Activated T-helper 2 cell treated with anti-CD3 and anti-CD28 coated beads, Interferon-gamma antibody, Interleukin-2, Interleukin-4, amounts not matched to agents 10 μg/mL and 5 μg/mL and 100 μg/mL, durations not matched to agents 14 hours and 24 hours and 36 hours (primary cell): ENCODE results near the gene ARL3. TPM values are rescaled to one million over a fixed set of nuclear protein-coding genes. Genes with fewer than 3 reads are reported as not detected.
"Not testable (repeated sequence)": the region's sequence is repeated elsewhere in the genome, so short reads cannot be mapped to it uniquely, and the experiment has no call there.

Experiments used
- DNase-seq: peaks from one replicate; pipeline ENCODE4 v3.0.0; 2021; ENCODE audit warnings: low spot score
- H3K27ac Mint-ChIP-seq: one replicate; pipeline ENCODE4 v1.8.0; 2021; ENCODE audit warnings: mixed read lengths
- H3K27me3 Mint-ChIP-seq: one replicate; pipeline ENCODE4 v1.8.0; 2021; ENCODE audit warnings: low read depth, mixed read lengths
- H3K36me3 Mint-ChIP-seq: one replicate; pipeline ENCODE4 v1.8.0; 2021; ENCODE audit warnings: low read depth, mixed read lengths
- H3K4me1 Mint-ChIP-seq: one replicate; pipeline ENCODE4 v1.8.0; 2021; ENCODE audit warnings: low read depth, mixed read lengths
- H3K4me3 Mint-ChIP-seq: one replicate; pipeline ENCODE4 v1.8.0; 2021; ENCODE audit warnings: low read depth, mild to moderate bottlenecking, moderate library complexity, mixed read lengths
- H3K9me3 Mint-ChIP-seq: one replicate; pipeline ENCODE4 v1.8.0; 2021; ENCODE audit warnings: mixed read lengths
- intact Hi-C: fragments of 100-400 bp; cut with micrococcal nuclease; formaldehyde crosslinking; loops from one replicate; pipeline ENCODE4 v1.15.1; 2023
- total RNA-seq: library from RNA; stranded (reverse); gene quantifications from 2 replicates; pipeline ENCODE4 v1.2.3, GENCODE V29; 2022

ARL3 gene
- total RNA-seq, 1 donor from 2014 or later = 12.2 TPM

DNA sequence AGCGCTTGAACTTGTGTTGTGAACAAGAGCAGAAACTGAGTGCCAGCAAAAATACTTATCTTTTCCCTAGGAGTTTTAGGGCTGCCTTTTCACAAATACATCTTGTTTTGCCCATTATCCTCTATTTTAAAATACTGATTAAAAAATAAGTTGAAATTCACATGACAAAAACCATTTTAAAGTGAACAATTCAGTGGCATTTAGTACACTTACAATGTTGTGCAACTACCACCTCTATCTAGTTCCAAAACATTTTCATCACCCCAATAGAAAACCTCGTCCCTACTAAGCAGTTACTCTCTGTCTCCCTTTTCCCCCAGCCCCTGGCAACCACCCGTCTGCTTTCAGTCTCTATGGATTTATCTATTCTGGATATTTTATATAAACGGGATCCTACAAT lies 31.0 kb upstream of the ARL3 start:
- intact Hi-C loops = no loop called here
- Mint-ChIP-seq H3K4me3 (peak overlapping the region; percentile 89), H3K36me3 (peaks cover 9% of the 10 kb centered on the region)

DNA sequence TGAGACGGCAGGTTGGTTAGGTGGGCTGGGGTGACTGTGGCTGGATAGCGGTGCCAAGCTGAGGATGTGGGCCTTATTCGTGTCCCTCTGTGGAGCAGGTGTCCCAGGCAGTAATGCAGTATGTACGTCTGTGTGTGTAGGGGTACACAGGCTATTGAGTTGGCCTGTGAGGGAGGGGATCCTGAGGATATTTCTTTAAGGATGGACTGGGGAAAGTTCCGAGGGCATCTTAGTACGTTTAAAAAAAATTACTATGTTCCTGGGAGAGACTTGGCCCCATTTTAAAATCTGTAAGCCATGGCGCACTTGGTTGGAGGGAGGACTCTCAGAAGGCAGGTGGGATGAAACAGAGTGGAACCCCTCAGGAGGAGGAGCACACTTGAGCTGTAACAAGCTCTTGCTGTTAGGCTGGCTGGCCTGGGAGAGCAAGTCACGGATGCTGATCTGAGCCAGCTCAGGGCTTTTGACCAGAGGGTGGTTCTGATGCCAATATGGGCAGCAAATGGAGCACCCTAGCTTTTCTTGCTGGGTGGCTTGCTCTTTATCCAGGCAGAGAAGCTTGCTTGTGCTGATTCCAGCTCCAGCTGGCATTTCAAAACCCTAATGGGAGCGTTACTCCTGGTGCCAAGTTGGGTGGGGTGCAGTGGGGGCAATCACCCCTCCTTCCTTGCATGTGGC lies 30.3 kb upstream of the ARL3 start:
- peak overlapping the region; percentile 88 for H3K27ac Mint-ChIP-seq
- intact Hi-C loops = no loop called here
- DNase-seq = peak; percentile 12
- peaks cover 5% of the 10 kb centered on the region for H3K9me3 Mint-ChIP-seq
- peak overlapping the region; percentile 89 for H3K4me3 Mint-ChIP-seq
- peaks cover 9% of the 10 kb centered on the region for H3K36me3 Mint-ChIP-seq
- no peaks in the 10 kb centered on the region for H3K27me3 Mint-ChIP-seq
- H3K4me1 Mint-ChIP-seq = peaks cover 38% of the 10 kb centered on the region

More for the DNA sequence above, 31.0 kb upstream of the ARL3 start:
- no peak overlapping the region for H3K27ac Mint-ChIP-seq
- no peaks in the 10 kb centered on the region for H3K27me3 Mint-ChIP-seq
- peaks cover 38% of the 10 kb centered on the region for H3K4me1 Mint-ChIP-seq
- peaks cover 5% of the 10 kb centered on the region for H3K9me3 Mint-ChIP-seq
- DNase-seq = no peak

DNA sequence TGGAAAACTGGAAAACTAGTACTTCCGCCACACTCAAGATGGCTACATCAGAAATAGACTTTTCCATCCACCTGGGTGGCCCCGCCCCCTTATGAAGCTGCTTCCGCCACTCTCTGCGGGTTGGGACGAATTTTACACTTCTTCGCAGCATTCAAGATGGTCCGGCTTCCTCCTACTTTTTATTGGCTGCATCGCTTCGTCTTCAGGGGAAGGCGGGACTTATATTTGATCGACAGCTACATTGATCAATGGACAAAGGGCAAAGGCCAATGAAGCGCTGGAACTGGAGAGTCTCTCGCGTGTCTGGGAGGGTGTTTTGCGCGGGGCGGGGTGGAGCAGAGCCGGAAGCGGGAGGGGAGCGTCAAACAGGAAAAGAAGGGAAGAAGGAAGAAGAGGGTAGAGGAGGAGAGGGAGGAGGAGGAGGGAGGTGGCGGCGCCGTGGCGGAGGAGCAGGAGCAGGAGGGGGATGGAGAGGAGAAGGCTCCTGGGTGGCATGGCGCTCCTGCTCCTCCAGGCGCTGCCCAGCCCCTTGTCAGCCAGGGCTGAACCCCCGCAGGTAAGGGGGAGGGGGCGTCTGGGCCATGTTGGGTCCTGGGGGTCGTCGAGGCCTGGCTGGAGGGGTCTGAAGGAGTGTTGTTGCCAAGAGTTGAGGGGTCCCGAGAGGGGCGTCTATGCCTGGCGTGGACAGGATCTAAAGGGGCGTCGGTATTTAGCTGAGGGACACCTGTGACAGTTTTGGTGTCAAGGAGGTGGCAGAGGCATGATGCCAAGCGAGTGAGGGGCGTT lies 29.6 kb upstream of the ARL3 start, which contains the start of gene WBP1L:
Gene WBP1L (plus strand): TSS at position 361 of the 786 bp plus-strand sequence. CDS start 106 bp downstream, at position 467.
- peak; percentile 94 for DNase-seq
- intact Hi-C loops = loop anchor here (1.0 to 2.0 kb wide), 3 partner anchors 29 to 241 kb away; partner anchors contain the start of genes ACTR1A, ARL3 and SFXN2
- Mint-ChIP-seq H3K36me3 (peaks cover 8% of the 10 kb centered on the region), H3K27me3 (no peaks in the 10 kb centered on the region), H3K4me1 (peaks cover 37% of the 10 kb centered on the region), H3K27ac (peak within 1 kb of the TSS; percentile 88), H3K9me3 (peaks cover 5% of the 10 kb centered on the region), H3K4me3 (peak within 1 kb of the TSS; percentile 89)

DNA sequence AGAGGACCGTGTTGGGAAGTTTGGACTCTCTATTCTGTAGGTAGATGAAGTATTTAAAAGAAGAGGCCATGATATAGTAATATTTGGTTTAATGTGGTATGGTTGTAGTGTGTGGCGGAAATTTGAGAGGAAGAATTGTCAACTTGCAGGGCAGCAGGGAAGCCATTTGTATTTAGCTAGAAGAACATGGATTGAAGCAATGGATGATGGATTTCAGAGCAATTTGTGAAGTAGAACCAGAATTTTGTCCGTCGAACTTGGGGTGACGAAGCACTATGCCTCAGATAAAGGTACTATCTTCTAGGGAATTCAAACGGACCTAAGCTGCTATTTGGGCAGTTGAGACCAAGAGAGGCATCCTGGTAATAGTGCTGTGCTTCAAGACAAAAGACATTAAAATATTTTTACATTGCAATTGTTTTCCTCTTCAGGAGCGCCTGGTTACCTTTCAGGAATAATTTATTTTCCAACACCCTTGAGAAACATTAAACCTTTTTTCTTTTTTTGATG lies 28.9 kb upstream of the ARL3 start:
- Mint-ChIP-seq H3K4me3 (no peak overlapping the region), H3K9me3 (peaks cover 5% of the 10 kb centered on the region), H3K27ac (peak overlapping the region; percentile 88), H3K27me3 (no peaks in the 10 kb centered on the region), H3K4me1 (peaks cover 32% of the 10 kb centered on the region), H3K36me3 (peaks cover 2% of the 10 kb centered on the region)
- intact Hi-C loops = loop anchor here (1.0 to 2.0 kb wide), 3 partner anchors 29 to 241 kb away; partner anchors contain the start of genes ACTR1A, ARL3 and SFXN2
- no peak for DNase-seq

DNA sequence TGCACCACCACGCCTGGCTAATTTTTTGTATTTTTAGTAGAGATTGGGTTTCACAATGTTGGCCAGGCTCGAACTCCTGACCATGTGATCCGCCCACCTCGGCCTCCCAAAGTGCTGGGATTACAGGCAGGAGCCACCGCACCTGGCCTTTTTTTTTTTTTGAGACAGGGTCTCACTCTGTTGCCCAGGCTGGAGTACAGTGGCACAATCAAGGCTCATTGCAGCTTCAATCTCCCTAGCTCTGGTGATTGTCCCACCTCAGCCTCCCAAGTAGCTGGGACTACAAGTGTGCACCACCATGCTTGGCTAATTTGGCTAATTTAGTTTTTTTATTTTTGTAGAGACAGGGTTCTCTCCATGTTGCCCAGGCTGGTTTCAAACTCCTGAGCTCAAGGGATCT lies 28.1 kb upstream of the ARL3 start:
- not testable (repeated sequence) for DNase-seq, H3K27ac Mint-ChIP-seq, H3K27me3 Mint-ChIP-seq, H3K9me3 Mint-ChIP-seq, H3K4me3 Mint-ChIP-seq, H3K36me3 Mint-ChIP-seq
- H3K4me1 Mint-ChIP-seq = peaks cover 32% of the 10 kb centered on the region
- intact Hi-C loops = loop anchor here (2.0 kb wide), 1 partner anchor 60 kb away; no protein-coding TSS in a partner anchor

DNA sequence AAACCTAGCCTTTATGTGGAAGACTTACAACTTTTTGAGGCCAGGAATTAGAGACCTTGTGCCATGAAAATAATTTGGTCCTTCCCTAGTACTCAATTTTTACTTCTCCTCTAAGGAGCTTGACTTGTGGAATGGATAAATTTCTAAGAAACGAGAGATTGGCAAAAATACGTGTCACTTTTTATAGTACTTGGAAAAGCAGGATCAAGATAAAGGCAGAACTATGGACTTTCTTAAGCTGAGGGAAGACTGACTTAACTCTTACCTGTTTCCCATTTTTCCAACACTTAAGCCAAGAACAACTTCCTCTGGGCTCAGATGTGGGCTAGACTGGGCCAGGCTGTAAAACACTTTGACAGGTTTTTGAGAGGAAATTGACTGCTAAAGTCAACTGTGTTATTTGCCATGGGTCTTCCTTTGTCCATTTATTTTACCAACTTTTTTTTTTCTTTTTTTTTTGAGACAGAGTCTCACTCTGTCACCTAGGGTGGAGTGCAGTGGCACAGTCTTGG lies 27.6 kb upstream of the ARL3 start:
- no peak overlapping the region for H3K4me3 Mint-ChIP-seq

DNA sequence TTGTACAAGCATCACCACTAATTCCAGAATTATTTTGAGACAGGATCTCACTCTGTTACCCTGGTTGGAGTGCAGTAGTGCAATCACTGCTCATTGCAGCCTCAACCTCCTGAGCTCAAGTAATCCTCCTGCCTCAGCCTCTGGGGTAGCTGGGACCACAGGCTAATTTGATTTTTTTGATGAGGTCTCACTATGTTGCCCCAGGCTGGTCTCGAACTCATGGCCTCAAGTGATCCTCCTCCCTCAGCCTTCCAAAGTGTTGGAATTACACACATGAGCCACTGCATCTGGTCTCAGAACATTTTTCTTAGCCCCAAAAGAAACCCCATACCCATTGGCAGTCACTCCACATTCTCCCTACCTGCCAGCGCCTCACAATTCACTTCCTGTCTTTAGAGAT lies 26.0 kb upstream of the ARL3 start:
- Mint-ChIP-seq H3K27ac (no peak overlapping the region), H3K9me3 (peaks cover 5% of the 10 kb centered on the region), H3K36me3 (peaks cover 12% of the 10 kb centered on the region), H3K27me3 (no peaks in the 10 kb centered on the region), H3K4me1 (peaks cover 19% of the 10 kb centered on the region), H3K4me3 (no peak overlapping the region)
- intact Hi-C loops = no loop called here
- no peak for DNase-seq

More for the DNA sequence above, 27.6 kb upstream of the ARL3 start:
- H3K4me1 Mint-ChIP-seq = peaks cover 30% of the 10 kb centered on the region
- DNase-seq = no peak
- peaks cover 5% of the 10 kb centered on the region for H3K9me3 Mint-ChIP-seq
- H3K27ac Mint-ChIP-seq = no peak overlapping the region
- no peaks in the 10 kb centered on the region for H3K27me3 Mint-ChIP-seq
- peaks cover 10% of the 10 kb centered on the region for H3K36me3 Mint-ChIP-seq
- intact Hi-C loops = loop anchor here (2.0 kb wide), 1 partner anchor 61 kb away; no protein-coding TSS in a partner anchor

DNA sequence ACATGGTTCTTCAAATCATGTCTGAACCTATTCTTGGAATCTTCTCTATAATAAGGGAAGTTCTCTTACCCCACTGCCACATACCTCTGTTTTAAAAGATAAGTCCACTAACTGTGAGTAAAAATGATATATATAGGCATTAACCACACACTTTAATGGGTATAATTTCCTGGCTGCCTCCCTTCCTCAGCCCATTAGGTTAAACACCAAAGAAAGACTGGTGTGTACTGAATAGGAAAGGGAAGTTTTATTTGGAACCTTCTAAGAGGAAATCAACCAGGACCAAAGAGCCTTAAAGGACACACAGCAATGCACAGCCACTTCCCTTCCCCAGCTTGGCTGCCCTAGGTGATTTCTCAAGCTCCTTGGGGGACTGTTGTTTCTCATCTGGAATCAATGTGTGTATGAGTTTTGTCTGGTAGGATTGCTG lies 24.5 kb upstream of the ARL3 start:
- Mint-ChIP-seq H3K4me1 (peaks cover 8% of the 10 kb centered on the region), H3K27ac (no peak overlapping the region), H3K27me3 (no peaks in the 10 kb centered on the region), H3K36me3 (peaks cover 22% of the 10 kb centered on the region), H3K9me3 (peaks cover 5% of the 10 kb centered on the region), H3K4me3 (no peak overlapping the region)
- no peak for DNase-seq
- intact Hi-C loops = no loop called here

DNA sequence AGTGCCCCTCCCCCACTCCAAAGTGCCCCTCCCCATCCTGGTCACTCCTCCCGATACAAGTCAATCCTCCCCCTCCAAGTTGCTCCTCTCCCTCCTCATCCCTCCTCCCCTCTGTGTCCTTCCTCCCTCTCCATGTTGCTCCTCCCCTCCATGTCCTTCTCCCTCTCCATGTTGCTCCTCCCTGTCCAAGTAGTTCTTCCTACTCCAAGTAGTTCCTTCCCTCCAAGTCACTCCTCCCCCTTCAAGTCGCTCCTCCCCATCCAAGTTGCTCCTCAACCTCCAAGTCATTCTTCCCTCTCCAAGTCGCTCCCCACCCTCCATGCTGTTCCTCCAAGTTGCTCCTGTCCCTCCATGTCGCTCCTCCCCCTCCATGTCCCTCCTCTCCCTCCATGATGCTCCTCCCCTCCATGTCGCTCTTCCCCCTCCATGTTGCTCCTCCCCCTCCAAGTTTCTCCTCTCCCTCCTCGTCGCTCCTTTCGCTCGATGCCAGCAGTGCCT lies 20.9 kb upstream of the ARL3 start:
- Mint-ChIP-seq H3K4me1 (no peaks in the 10 kb centered on the region), H3K27me3 (no peaks in the 10 kb centered on the region), H3K4me3 (no peak overlapping the region), H3K36me3 (peaks cover 37% of the 10 kb centered on the region), H3K9me3 (no peaks in the 10 kb centered on the region), H3K27ac (peak overlapping the region; percentile 31)
- DNase-seq = no peak
- intact Hi-C loops = no loop called here

DNA sequence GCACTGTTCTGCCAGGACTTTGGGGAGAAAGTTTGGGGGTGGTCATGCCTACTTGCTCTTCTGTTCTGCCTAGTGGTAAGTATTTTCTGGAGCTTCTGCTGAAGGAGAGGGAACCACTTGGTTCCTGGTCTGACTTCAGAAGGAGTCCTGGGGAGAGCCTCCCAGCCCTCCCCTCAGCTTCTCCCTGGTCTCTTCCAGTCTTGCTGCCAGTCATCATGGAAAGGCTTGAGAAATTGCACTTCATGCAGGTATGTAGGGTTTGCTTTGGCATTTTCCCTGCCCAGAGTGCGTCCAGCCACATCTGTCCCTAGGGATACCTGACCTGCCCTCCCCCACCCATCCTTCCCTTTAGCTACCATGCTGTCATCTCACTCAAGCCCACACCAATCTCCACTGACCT lies 18.5 kb upstream of the ARL3 start:
- H3K27me3 Mint-ChIP-seq = no peaks in the 10 kb centered on the region
- H3K4me3 Mint-ChIP-seq = no peak overlapping the region
- peaks cover 51% of the 10 kb centered on the region for H3K36me3 Mint-ChIP-seq
- no peaks in the 10 kb centered on the region for H3K9me3 Mint-ChIP-seq
- peaks cover 6% of the 10 kb centered on the region for H3K4me1 Mint-ChIP-seq
- DNase-seq = no peak
- H3K27ac Mint-ChIP-seq = peak overlapping the region; percentile 33
- intact Hi-C loops = no loop called here

DNA sequence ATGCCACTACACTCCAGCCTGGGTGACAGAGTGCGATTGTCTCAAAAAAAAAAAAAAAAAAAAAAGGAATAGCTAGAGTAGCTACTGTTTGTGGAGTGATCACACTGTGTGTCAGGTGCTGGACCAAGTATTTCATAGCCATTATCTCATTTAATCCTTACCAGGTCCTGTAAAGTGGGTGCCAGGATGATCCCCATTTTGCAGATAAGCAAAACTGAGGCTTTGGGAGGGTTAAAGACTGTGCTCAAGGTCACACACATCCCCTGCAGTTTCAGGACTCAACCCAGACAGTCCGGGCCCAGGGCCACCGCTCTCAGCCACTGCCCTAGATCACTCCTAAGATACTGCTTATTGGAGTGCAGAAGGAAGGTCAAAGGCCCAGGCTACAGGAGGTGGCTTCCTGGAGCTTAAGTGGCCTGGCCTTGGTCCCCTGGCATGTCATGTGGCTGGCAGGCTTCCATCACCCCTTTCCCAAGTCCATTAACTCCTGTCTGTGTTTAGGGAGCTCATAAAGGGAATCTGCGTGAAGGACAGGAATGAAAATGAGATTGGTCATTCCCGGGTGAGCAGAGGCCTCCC lies 17.1 kb upstream of the ARL3 start:
- Mint-ChIP-seq H3K9me3 (no peaks in the 10 kb centered on the region), H3K4me3 (no peak overlapping the region), H3K36me3 (peaks cover 58% of the 10 kb centered on the region), H3K27ac (no peak overlapping the region), H3K27me3 (no peaks in the 10 kb centered on the region), H3K4me1 (peaks cover 6% of the 10 kb centered on the region)
- no peak for DNase-seq
- intact Hi-C loops = no loop called here
